HG03066 (cell line): ENCODE data around the gene ARNT2.

Experiments
- ATAC-seq: cut with Tn5 transposase; IDR thresholded peaks from one replicate; pipeline ENCODE4 v1.9.1; 2021; ENCODE audit warnings: low read depth; ENCODE audit not compliant: unreplicated experiment

Gene ARNT2

DNA sequence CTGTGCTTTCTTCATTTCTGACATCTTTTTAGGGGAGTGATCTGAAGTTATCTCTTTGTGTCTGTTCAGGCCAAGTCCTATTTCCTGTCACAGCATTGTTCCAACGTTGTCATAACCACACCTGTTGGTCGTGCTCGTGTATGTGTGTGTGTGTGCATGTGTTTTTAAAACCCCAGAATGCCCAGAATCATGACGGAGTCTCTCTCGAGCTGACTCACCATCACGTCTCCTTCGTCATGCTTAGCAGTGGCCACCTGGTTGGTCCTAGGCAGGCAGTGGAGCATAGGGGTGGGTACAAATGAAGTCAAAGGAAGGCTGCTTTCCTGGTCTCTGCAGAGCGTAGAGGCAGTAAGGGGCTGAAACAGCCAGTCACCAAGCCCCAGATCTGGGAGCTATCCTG lies 164.1 kb downstream of the ARNT2 start:
- ATAC-seq = no peak

- no peak for ATAC-seq
Measured at GRCh38 chr15:80568876-80569605, 164.9 kb downstream of the ARNT2 start.

- ATAC-seq = no peak
Measured at GRCh38 chr15:80569656-80570055, 165.5 kb downstream of the ARNT2 start.

DNA sequence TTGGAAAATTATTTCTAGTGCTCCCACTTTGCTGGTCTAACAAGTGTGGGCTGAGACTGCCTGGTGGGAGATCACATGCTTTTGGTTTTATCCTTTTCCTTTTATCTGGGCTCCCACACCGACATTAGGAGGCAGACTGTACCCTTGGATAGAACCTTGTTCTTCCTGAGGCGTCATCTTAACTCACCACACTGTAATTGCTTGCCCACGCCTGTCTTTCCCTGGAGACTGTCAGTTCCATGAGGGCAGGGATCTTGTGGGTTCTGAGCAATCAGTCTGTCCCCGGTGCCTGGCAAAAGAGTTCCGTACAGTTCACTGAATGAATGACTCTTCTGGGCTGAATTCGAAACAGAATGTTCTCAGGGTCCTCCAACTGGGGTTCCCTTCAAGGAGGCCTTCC lies 166.4 kb downstream of the ARNT2 start:
- no peak for ATAC-seq

- ATAC-seq = no peak
Measured at GRCh38 chr15:80572337-80572736, 168.2 kb downstream of the ARNT2 start.

DNA sequence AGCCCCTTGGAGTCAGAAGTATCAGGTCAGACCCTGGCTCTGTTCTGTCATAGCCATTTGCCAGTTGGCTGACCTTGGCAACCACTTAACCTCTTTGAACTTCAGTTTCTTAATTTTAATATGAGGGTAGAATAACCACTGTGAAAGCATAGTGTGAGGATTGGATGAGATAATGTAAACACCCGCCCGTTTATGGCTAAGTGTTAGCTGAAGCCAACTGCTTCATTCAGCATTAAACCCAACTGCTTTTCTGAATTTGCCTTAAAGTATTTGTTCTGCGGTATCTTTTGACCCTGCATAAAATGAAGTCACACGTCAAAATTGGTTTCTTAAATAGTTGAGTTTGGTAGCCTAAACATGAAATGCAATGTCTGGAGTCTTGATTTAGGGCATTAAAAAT lies 169.4 kb downstream of the ARNT2 start:
- no peak for ATAC-seq

DNA sequence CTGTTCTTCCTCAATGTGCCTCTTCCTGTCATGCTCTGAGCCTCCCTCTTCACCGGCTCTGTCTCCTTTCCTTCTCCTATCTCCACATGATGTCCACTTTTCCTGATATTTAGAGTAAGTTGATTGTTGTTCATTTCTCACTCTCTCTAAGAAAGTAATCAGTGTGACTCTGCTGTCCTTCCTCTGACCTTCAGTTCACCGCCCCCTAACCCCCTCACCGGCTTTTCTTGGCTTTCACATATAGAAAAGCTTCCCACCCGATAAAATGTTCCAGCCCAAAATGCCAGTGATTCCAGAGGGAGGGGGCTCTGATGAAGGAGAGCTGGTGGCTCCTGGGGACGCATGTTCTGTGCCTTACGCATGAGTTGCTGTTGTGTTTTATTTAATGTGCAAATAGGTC lies 170.4 kb downstream of the ARNT2 start:
- no peak for ATAC-seq

DNA sequence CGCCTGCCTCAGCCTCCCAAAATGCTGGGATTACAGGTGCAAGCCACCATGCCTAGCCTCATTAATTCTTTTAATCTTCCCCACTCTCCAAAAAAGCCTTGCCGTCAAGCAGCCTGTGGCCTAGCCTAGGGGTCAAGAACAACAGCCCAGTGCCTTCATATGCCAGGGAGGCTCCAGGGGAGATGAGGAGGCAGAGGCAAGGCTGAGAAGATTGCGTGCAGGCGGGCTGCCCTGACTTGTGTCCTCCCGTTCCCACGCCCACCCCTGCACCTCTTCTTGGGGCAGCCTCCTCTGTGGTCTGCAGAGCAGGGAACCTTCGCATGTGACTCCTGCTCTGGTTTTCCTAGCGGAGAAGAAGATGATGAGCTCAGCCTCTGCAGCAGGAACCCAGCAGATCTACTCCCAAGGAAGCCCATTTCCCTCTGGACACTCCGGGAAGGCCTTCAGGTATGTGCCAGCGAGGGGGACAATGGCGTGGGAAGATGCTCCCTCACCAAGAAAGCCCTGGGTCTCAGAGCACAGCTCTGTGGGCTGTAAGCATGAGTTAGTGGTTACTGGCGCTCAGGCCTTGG lies 172.4 kb downstream of the ARNT2 start:
- ATAC-seq = no peak

GRCh38 chr15:80577552-80578205 lies 173.5 kb downstream of the ARNT2 start:
- no peak for ATAC-seq

GRCh38 chr15:80578206-80578595 lies 174.0 kb downstream of the ARNT2 start:
- no peak for ATAC-seq

GRCh38 chr15:80578871-80579270 lies 174.7 kb downstream of the ARNT2 start:
- ATAC-seq = no peak

GRCh38 chr15:80579611-80580010 lies 175.4 kb downstream of the ARNT2 start:
- no peak for ATAC-seq

- ATAC-seq = no peak
Measured at GRCh38 chr15:80580106-80580505, 175.9 kb downstream of the ARNT2 start.

DNA sequence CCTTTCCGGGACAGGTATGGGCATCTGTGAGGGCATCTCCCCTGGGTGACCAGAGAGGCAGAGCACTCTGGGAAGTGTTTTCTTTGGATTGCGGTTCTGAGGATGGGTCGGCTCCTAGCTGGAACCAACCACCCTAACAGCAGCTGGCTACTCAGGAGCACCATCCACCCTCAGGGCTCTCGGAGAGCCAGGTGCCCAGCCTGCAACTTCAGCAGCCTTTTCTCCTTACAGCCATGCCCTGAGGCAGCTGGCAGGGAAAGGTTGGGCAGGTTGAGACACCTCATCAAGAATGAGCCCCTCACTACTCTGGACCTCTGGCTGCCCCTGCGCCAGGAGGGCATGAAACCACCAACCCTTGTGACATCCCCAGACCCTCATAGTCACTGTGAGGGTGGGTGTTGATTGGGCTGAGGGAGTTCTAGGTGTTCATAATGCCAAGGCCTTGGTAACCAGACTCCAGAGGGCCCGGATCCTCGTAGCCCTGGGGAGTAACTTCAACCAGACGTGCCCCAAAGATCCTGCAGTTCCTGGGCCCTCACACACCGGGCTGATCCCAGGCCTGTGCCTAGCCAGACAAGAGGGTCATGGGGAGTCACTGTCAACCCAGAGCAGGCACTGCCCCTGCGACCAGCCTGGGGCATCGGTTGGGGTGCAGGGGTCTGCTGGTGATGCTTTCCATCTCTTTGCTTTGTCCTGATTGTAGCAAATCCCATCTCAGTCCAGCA lies 176.5 kb downstream of the ARNT2 start:
- no peak for ATAC-seq

- no peak for ATAC-seq
Measured at GRCh38 chr15:80581976-80582375, 177.8 kb downstream of the ARNT2 start.

DNA sequence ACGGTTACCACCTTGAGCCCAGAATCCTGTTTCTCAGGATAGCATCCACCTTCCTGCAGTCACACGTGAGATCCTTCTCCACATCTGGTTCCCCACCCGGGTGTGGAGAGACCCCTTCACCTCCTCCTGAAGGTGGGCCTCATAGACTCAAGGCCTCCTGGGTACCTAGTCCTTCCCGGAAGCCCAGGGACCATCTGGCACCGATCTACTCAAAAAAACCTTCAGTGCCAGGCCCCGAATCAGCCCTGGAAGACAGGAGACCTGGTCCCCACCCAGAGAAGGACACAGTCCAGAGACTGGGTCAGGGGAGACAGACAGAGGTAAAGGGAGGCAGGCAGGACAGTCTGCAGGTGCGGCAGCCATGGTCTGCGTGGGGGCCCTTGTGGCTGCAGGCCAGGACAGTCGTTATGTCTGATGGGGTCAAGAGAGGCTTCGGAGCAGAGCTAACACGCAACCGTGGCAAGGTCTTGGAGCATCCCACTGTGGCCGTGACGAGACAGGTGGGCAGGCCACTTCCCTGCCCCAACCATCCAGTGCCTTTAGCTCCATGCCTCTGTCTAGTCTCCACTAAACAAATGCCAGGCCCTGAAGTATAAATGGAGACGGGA lies 178.7 kb downstream of the ARNT2 start:
- no peak for ATAC-seq

GRCh38 chr15:80584561-80584964 lies 180.4 kb downstream of the ARNT2 start:
- no peak for ATAC-seq

- no peak for ATAC-seq
Measured at GRCh38 chr15:80584973-80585525, 180.9 kb downstream of the ARNT2 start.

DNA sequence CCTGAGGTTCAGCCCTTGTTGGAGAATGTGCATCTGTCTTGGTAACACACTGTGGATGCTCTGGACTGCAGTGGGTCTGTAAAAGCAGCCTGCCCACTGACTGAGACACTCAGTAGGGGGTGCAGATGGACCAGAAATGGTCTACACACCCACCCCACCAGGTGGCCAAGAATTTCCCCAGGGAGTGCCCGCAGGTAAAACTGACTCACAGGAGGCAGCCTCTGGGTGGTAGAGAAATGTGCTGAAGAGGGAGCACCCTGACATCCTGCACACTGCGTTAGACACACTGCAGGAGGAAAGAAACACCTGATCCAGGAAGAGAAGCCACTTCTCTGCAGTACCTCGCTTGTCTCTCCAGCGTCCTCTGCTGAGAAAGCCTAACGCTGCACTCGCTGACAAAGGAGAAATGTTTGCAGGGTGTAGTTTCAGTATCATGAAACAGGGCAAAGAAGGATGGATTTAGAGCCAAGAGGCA lies 181.4 kb downstream of the ARNT2 start:
- no peak for ATAC-seq

- ATAC-seq = no peak
Measured at GRCh38 chr15:80586161-80586560, 182.0 kb downstream of the ARNT2 start.

DNA sequence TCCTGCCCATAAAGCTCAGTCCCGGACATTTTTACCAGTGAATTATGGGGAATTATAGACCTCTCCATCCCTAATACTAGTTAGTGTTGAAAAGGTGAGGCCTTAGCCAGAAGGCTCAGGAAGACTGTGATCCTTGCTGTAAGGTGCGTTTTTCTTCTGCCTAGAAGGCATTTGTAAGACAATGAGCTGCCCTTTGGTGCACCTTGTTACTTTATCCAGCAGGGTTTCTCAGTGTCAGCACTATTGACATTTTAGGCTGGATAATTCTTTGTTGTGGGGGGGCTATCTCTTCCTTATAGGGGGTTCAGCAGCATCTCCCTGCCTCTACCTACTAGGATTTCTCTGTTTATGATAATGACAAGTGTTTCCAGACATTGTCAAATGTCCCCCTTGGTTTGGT lies 182.8 kb downstream of the ARNT2 start:
- ATAC-seq = no peak
